ENCODE measurements around the gene KRT75.
"Not testable (repeated sequence)": the region's sequence is repeated elsewhere in the genome, so short reads cannot be mapped to it uniquely, and the experiment has no call there.

Gene KRT75

DNA sequence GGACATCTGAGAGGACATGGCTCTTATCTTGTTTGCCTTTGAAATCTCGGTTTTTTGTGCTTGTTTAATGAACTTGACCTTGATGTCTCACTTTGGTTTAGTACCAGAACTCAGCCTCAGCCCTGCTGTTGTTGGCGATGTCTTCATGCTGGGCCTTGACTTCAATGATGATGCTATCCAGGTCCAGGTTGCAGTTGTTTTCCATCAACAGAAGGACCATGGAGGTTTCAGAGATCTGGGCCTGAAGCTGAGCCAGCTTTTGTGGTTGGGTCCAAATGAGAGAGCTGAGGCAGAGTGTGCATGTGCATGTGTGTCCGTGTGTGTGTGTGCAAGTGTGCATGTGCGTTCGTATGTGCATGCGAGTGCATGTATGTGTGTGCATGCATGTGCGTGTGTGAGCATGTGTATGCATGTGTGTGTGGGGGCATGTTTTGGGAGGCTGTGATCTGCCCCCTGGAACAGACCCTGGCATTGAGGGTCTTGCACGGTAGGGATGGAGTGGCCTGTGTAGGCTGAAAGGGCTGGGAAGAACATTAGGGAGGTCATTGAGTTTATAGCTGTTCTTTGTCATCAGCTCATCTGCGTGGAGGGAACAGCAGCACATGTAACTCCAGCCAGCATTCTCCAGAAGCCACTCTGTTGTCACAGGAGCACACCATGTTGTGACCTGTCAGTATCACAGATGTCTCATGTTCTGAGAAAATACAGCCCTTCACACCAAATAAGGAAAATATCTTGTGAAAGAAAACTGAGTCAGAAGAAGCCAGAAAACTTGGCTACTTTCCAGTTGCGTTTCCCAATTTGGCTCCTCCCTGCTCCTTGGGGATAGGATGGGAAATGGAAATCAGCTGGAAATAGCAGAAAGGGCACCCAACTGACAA, 18.1 kb downstream of the KRT75 start:
- no peak for DNase-seq (ENCODE audit: low spot score)

DNA sequence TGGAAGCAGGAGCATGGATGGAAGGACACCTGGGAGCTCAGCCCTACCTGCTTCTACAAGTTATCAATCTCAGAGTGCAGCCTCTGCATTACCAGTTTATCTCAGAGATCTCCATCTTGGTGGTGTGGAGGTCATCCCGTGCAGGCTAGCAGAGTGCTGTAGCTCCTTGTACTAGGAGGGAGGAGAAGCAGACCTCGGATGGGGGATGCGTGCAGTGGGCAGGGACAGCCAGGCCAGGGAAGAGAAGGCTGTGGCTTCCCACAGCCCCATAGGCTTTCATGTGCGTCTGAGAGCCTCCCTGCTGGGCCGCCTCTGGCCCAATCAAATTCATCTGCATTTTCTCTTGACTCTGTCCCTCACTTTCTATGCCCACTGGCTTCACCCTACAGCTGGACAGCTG, 19.2 kb downstream of the KRT75 start:
- peak; percentile 29 for DNase-seq (ENCODE audit: low spot score)

DNA sequence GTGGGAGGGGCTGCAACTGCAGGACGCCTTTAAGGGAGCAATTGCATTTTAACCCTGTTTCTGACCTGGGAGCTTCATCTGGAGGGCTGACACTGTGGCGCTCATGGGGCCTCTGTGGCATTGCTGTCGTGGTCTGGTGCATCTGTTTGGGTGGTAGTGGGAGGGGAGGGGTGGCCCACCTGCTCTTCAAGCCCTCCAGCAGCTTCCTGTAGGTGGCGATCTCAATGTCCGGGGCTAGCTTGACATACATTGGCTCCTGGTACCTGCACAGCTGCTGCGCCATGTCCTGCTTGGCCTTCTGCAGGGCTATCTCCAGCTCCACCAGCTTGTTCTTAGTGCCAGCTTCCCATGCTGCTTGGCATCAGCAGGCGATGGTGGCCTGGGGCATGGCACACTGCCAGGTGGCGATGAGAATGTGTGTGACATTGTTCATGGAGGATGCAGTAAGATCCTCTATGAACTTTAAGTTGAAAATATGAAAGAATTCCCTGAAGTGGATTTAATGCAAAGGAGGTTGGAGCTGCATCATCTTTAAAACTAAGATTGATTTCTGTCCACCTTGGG, 20.3 kb downstream of the KRT75 start:
- peak; percentile 71 for DNase-seq (ENCODE audit: low spot score)

- no peak for DNase-seq (ENCODE audit: low spot score)
Observed at GRCh38 chr12:52413202-52413601, 21.0 kb downstream of the KRT75 start.

DNA sequence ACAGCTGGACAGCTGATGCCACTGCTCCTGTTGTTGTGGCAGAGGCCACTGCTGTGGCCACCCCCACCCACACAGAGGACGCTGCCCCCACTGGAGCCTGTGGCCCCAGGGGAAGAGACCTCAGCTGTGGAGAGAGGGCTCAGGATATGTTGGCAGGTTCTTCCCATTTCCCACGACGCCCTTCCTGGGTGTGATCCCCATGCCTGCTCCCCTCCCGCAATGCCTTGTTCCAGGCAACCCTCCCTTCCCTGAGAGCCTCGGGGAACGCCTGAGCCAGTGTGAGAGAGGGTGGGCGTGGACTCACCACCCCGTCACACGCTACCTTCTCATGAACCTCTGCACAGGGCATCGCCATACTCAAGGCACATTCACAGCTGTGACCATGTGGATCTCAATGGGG, 22.4 kb downstream of the KRT75 start:
- no peak for DNase-seq (ENCODE audit: low spot score)

DNA sequence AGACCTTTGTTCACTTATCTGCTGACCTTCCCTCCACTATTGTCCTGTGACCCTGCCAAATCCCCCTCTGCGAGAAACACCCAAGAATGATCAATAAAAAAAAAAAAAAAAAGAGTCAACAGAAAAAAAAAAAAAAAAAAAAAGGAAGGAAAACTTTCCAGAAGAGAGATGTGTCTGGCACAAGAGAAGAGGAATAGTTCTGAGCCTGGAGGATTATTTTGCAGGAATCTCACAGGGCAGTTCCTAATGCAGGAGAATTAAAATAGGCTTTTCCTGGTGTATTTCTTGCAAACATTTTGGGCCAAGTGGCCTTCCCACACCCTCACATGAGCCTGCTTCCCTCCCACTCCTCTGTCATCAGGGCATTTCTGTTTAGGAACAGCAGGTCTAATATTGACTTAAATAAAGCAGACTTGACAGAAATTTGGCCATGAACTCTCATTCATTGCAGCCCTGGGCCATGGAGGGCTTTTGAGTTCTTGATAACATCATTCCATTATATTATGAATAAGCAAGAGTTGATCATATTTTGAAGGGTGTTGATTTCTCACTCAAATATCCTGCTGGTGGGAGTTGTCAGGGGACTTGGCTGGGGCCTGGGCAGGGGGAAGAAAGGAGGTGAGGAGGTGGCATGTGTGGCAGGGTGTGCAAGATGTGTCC, 23.5 kb downstream of the KRT75 start:
- DNase-seq (ENCODE audit: low spot score) = not testable (repeated sequence)

- peak; percentile 34 for DNase-seq (ENCODE audit: low spot score)
Observed at GRCh38 chr12:52407918-52408317, 26.3 kb downstream of the KRT75 start.

DNA sequence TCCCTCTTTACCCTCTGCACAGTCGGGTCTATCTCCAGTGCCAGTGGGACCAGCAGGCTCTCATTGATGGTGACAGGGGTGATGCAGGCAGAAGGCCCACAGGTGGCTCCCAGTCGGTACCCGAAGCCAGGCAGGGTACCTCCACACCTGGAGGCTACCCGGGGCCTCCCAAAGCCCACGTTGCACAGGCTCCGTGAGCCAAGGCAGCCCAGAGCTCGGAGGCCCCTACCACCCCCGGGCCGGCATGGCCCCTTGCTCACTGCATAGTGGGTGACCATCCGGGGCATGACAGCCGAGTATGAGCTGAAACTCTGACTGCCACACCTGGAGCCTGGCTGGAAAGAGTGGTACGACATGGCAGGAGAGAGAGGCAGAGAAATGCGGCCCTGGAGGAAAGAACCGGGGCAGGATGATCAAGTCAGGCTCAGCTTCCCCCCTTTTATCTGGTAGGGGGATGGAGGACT, 28.2 kb downstream of the KRT75 start, which contains the start of gene KRT82:
KRT82 (minus strand) TSS at position 414 of the 464 bp plus-strand sequence; CDS start at position 356, 58 bp downstream.
- no peak for DNase-seq (ENCODE audit: low spot score)

- DNase-seq (ENCODE audit: low spot score) = no peak
Observed at GRCh38 chr12:52404951-52405350, 29.2 kb downstream of the KRT75 start.

- no peak for DNase-seq (ENCODE audit: low spot score)
Observed at GRCh38 chr12:52403561-52403960, 30.6 kb downstream of the KRT75 start.

DNA sequence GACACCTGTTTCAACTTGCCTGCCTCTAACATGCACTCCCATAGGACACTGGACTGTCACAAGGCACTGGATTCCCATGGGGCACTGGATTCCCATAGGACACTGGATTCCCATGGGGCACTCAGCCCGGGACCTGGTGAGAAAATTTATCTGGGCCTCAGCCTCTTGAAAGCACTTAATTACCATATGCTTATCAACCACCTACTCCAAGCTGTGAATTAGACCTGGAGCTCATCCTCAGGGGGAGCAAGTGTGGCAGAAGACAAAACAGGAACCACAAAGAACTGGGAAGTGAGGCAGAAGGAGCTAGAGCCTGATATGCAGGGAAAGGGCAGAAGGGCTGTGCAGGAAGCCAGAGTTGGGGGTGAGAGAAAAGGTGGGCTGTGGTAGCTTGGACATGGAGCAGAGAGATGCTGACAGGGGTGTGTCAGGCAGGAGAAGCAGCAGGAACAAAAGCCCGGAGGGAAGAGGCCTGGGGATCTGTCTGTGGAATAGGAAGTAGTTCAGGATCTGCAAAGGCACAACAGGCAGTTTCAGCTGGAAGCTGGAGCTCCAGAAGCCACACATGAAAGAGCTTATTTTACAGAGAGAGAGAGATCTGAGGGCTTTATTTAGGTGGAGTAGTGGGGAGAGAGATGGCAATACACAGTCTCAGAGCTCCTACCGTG, 31.2 kb downstream of the KRT75 start:
- DNase-seq (ENCODE audit: low spot score) = peak; percentile 23

GRCh38 chr12:52402377-52402776, 31.8 kb downstream of the KRT75 start:
- DNase-seq (ENCODE audit: low spot score) = no peak

- DNase-seq (ENCODE audit: low spot score) = no peak
Observed at GRCh38 chr12:52401926-52402325, 32.2 kb downstream of the KRT75 start.

- DNase-seq (ENCODE audit: low spot score) = no peak
Observed at GRCh38 chr12:52401526-52401925, 32.6 kb downstream of the KRT75 start.

GRCh38 chr12:52400906-52401305, 33.3 kb downstream of the KRT75 start:
- no peak for DNase-seq (ENCODE audit: low spot score)

- DNase-seq (ENCODE audit: low spot score) = no peak
Observed at GRCh38 chr12:52399756-52400155, 34.4 kb downstream of the KRT75 start.

DNA sequence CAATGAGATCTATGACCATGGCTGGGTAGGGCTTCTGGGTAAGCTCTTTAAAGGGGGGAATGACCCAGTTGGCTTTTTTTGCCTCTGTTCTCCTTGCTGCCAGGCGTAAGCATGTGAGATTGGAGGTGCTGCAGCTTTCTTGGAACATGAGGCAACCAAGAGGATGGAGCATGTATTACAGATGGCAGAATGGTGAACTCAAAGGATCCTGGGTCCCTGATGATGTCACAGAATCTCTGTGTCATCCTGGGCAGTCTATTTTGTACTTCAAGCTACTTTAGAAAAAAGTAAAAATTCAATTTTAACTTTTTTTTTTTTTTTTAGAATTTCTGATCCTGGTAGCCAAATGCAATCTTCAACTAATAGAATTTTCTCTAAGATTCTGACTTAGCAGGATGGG, 36.0 kb downstream of the KRT75 start:
- no peak for DNase-seq (ENCODE audit: low spot score)

- DNase-seq (ENCODE audit: low spot score) = no peak
Observed at GRCh38 chr12:52396656-52397055, 37.5 kb downstream of the KRT75 start.

- peak; percentile 92 for DNase-seq (ENCODE audit: low spot score)
Observed at GRCh38 chr12:52395761-52396434, 38.3 kb downstream of the KRT75 start.

- no peak for DNase-seq (ENCODE audit: low spot score)
Observed at GRCh38 chr12:52394836-52395405, 39.2 kb downstream of the KRT75 start.

DNA sequence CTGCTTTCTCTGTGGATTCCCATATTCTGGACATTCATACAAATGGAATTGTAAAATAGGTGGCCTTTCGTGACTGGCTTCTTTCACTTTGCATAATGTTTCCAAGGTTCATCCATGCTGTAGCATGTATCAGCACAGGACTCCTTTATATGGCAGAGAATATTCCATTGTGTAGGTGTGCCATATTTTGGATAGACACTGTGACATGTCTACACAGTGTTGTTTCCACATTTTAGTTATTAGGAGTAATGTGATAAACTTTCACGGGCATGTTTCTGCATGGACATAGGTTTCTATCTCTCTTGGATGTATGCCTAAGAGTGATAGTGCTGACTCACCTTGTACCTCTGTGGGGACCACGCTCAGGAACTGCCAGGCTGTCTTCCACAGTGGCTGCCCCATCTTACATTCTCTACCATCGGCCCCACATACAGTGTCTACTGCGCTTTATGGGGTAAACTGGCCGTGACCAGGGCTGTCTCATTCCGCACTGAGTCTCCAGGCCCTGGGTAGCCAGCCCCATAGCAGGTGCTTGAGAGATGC, 41.6 kb downstream of the KRT75 start:
- no peak for DNase-seq (ENCODE audit: low spot score)
